GM23338 (cell line): Measurements from ENCODE around the gene COX17. TPM values are rescaled to one million over a fixed set of nuclear protein-coding genes. Genes with fewer than 3 reads are reported as not detected.

Experiments
- ATAC-seq: fragments of 200-7000 bp; cut with Tn5 transposase; 3 replicates; pipeline ENCODE4 v1.9.1; 2020
- DNase-seq: peaks from one replicate; pipeline ENCODE4 v3.0.0-alpha.2; 2015; ENCODE audit warnings: low spot score
- H2AFZ ChIP-seq: fragments of 200-600 bp; sonication (generic); 2 replicates; pipeline ENCODE4 v1.8.0; 2016; ENCODE audit warnings: antibody characterized with exemption, mild to moderate bottlenecking, moderate library complexity
- H3F3A ChIP-seq: fragments of 200-600 bp; sonication (generic); replicated peaks from 2 replicates; pipeline ENCODE4 v1.8.0; 2017; ENCODE audit warnings: antibody characterized with exemption, mixed run types, low read depth
- H3K27ac ChIP-seq: fragments of 200-600 bp; sonication (generic); 2 replicates; pipeline ENCODE4 v1.6.1; 2016; ENCODE audit warnings: low read depth
- H3K27me3 ChIP-seq: fragments of 200-600 bp; sonication (generic); 2 replicates; pipeline ENCODE4 v1.8.0; 2016; ENCODE audit warnings: mild to moderate bottlenecking, mixed run types, moderate library complexity; ENCODE audit not compliant: insufficient read depth
- H3K36me3 ChIP-seq: fragments of 200-600 bp; sonication (generic); 2 replicates; pipeline ENCODE4 v1.8.0; 2016; ENCODE audit warnings: mild to moderate bottlenecking; ENCODE audit not compliant: insufficient read depth
- H3K4me1 ChIP-seq: fragments of 200-600 bp; sonication (generic); 2 replicates; pipeline ENCODE4 v1.8.0; 2016; ENCODE audit warnings: mild to moderate bottlenecking, moderate library complexity; ENCODE audit not compliant: insufficient read depth
- H3K4me2 ChIP-seq: fragments of 200-600 bp; sonication (generic); 2 replicates; pipeline ENCODE4 v1.7.1; 2017; ENCODE audit warnings: mixed run types
- H3K4me3 ChIP-seq: fragments of 200-600 bp; sonication (generic); 2 replicates; pipeline ENCODE4 v1.6.1; 2016; ENCODE audit warnings: mixed run types
- H3K79me2 ChIP-seq: fragments of 200-600 bp; sonication (generic); replicated peaks from 2 replicates; pipeline ENCODE4 v1.8.0; 2017; ENCODE audit warnings: mild to moderate bottlenecking; ENCODE audit not compliant: insufficient read depth
- H3K9me2 ChIP-seq: fragments of 200-600 bp; sonication (generic); 2 replicates; pipeline ENCODE4 v1.8.0; 2017; ENCODE audit not compliant: insufficient read depth
- H4K20me1 ChIP-seq: fragments of 200-600 bp; sonication (generic); replicated peaks from 2 replicates; pipeline ENCODE4 v1.8.0; 2017; ENCODE audit warnings: mild to moderate bottlenecking; ENCODE audit not compliant: insufficient read depth
- H3K27ac Mint-ChIP-seq: 2 replicates; pipeline ENCODE4 v1.8.0; 2020; ENCODE audit warnings: inconsistent platforms, mild to moderate bottlenecking, moderate library complexity, mixed read lengths
- H3K27me3 Mint-ChIP-seq: 3 replicates; pipeline ENCODE4 v1.8.0; 2022; ENCODE audit warnings: low read depth, mild to moderate bottlenecking, moderate library complexity, mixed read lengths, inconsistent platforms; ENCODE audit not compliant: insufficient read depth, poor library complexity
- H3K36me3 Mint-ChIP-seq: 3 replicates; pipeline ENCODE4 v1.8.0; 2021; ENCODE audit warnings: low read depth, mild to moderate bottlenecking, inconsistent platforms, moderate library complexity, mixed read lengths
- H3K4me1 Mint-ChIP-seq: 3 replicates; pipeline ENCODE4 v1.8.0; 2020; ENCODE audit warnings: mild to moderate bottlenecking, inconsistent platforms, mixed read lengths
- H3K4me3 Mint-ChIP-seq: 3 replicates; pipeline ENCODE4 v1.8.0; 2021; ENCODE audit warnings: moderate library complexity, mild to moderate bottlenecking, inconsistent platforms, mixed read lengths
- H3K9me3 Mint-ChIP-seq: 3 replicates; pipeline ENCODE4 v1.8.0; 2020; ENCODE audit warnings: moderate library complexity, mild to moderate bottlenecking, inconsistent platforms, mixed read lengths
- CREB1 ChIP-seq: fragments of 250-450 bp; sonication (Bioruptor Pico); IDR thresholded peaks from 2 replicates; pipeline ENCODE4 v1.5.0; 2020; ENCODE audit warnings: low read depth, mild to moderate bottlenecking, moderate library complexity
- ETS1 ChIP-seq: IDR thresholded peaks from 2 replicates; pipeline ENCODE4 v1.6.1; 2016; ENCODE audit warnings: antibody characterized with exemption
- EZH2 ChIP-seq: fragments of 200-600 bp; sonication (generic); IDR thresholded peaks from one replicate; pipeline ENCODE4 v1.8.0; 2017; ENCODE audit warnings: antibody characterized with exemption, mild to moderate bottlenecking, low read depth; ENCODE audit not compliant: unreplicated experiment
- EZH2phosphoT487 ChIP-seq: fragments of 200-600 bp; sonication (generic); IDR thresholded peaks from one replicate; pipeline ENCODE4 v1.8.1; 2018; ENCODE audit warnings: antibody characterized with exemption; ENCODE audit not compliant: unreplicated experiment
- JUNB ChIP-seq: IDR thresholded peaks from one replicate; pipeline ENCODE4 v1.6.1; 2016; ENCODE audit warnings: antibody characterized with exemption; ENCODE audit not compliant: unreplicated experiment
- NANOG ChIP-seq: IDR thresholded peaks from 2 replicates; pipeline ENCODE4 v1.6.1; 2016; ENCODE audit warnings: antibody characterized with exemption, borderline replicate concordance
- POLR2AphosphoS5 ChIP-seq: IDR thresholded peaks from 2 replicates; pipeline ENCODE4 v1.6.1; 2016; ENCODE audit warnings: antibody characterized with exemption, low read depth
- REST ChIP-seq: IDR thresholded peaks from one replicate; pipeline ENCODE4 v1.6.1; 2018; ENCODE audit warnings: antibody characterized with exemption; ENCODE audit not compliant: unreplicated experiment
- STAT1 ChIP-seq: IDR thresholded peaks from one replicate; pipeline ENCODE4 v1.6.1; 2016; ENCODE audit warnings: antibody characterized with exemption; ENCODE audit not compliant: unreplicated experiment
- ZNF114 ChIP-seq: fragments of 250-450 bp; sonication (Bioruptor Pico); IDR thresholded peaks from 2 replicates; pipeline ENCODE4 v1.5.0; 2020; ENCODE audit warnings: mild to moderate bottlenecking, moderate library complexity
- ZNF331 ChIP-seq: fragments of 250-450 bp; sonication (Bioruptor Pico); IDR thresholded peaks from 2 replicates; pipeline ENCODE4 v1.5.0; 2020; ENCODE audit warnings: low read depth, mild to moderate bottlenecking, moderate library complexity
- polyA plus RNA-seq: library from polyadenylated mRNA; unstranded; fragments of >200 nt; fragmentation: Nextera tagmentation; extraction: Ambion mirVana; gene quantifications from 2 replicates; pipeline ENCODE4 v1.2.1, GENCODE V29; 2016
- total RNA-seq: library from RNA; depleted of rRNA; stranded (reverse); fragments of >200 nt; shearing (Covaris generic); gene quantifications from 2 replicates; pipeline ENCODE4 v1.2.3, GENCODE V29; 2014
- TF ChIP-seq, protein P1 (sequence below), 2 experiments: fragments of 200-600 bp in 1 of 2; sonication (generic) in 1 of 2; conservative IDR thresholded peaks; 2 replicates each; pipeline versions ENCODE4 v1.5.1 to v1.6.1; 2016 to 2017; ENCODE audit warnings: antibody characterized with exemption in 2 of 2, low read depth in 2 of 2, mild to moderate bottlenecking in 2 of 2, moderate library complexity in 1 of 2
- TF ChIP-seq, protein P2 (sequence below): fragments of 250-450 bp; sonication (Bioruptor Pico); IDR thresholded peaks from 2 replicates; pipeline ENCODE4 v1.5.0; 2020; ENCODE audit warnings: mild to moderate bottlenecking, moderate library complexity

COX17 gene
- total and polyA plus RNA-seq, 2 experiments from 2014 or later, result 24.0 to 324 TPM

GRCh38 chr3:119632216-119632615, 45.0 kb downstream of the COX17 start:
- Histone ChIP-seq H3K27me3 (no peaks in the 10 kb centered on the region), H3K27ac (no peak overlapping the region), H3K9me2 (no peaks in the 10 kb centered on the region), H3K36me3 (no peaks in the 10 kb centered on the region), H3K4me1 (no peaks in the 10 kb centered on the region), H4K20me1 (no peaks in the 10 kb centered on the region), H3F3A (no peaks in the 10 kb centered on the region), H3K4me2 (no peak overlapping the region), H3K4me3 (no peak overlapping the region), H3K79me2 (no peaks in the 10 kb centered on the region), H2AFZ (no peak overlapping the region; the same call in 1 of the 2 replicates)
- Mint-ChIP-seq H3K36me3 (no peaks in the 10 kb centered on the region), H3K4me3 (no peak overlapping the region), H3K4me1 (peaks cover 9% of the 10 kb centered on the region; the same call in 2 of the 3 replicates), H3K27ac (no peak overlapping the region), H3K9me3 (no peaks in the 10 kb centered on the region), H3K27me3 (no peaks in the 10 kb centered on the region)
- ATAC-seq (no peak), DNase-seq (no peak)
- TF ChIP-seq CREB1, result no peak
- no peak for TF ChIP-seq JUNB
- TF ChIP-seq, protein P1, sequence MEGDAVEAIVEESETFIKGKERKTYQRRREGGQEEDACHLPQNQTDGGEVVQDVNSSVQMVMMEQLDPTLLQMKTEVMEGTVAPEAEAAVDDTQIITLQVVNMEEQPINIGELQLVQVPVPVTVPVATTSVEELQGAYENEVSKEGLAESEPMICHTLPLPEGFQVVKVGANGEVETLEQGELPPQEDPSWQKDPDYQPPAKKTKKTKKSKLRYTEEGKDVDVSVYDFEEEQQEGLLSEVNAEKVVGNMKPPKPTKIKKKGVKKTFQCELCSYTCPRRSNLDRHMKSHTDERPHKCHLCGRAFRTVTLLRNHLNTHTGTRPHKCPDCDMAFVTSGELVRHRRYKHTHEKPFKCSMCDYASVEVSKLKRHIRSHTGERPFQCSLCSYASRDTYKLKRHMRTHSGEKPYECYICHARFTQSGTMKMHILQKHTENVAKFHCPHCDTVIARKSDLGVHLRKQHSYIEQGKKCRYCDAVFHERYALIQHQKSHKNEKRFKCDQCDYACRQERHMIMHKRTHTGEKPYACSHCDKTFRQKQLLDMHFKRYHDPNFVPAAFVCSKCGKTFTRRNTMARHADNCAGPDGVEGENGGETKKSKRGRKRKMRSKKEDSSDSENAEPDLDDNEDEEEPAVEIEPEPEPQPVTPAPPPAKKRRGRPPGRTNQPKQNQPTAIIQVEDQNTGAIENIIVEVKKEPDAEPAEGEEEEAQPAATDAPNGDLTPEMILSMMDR (conservative IDR thresholded peaks at IDR 0.05; ENCODE audit: low read depth in 2 of 2), result no peak
- no peak for TF ChIP-seq ZNF114 (CRISPR knock-in tag)
- TF ChIP-seq STAT1, result no peak
- TF ChIP-seq, protein P2, sequence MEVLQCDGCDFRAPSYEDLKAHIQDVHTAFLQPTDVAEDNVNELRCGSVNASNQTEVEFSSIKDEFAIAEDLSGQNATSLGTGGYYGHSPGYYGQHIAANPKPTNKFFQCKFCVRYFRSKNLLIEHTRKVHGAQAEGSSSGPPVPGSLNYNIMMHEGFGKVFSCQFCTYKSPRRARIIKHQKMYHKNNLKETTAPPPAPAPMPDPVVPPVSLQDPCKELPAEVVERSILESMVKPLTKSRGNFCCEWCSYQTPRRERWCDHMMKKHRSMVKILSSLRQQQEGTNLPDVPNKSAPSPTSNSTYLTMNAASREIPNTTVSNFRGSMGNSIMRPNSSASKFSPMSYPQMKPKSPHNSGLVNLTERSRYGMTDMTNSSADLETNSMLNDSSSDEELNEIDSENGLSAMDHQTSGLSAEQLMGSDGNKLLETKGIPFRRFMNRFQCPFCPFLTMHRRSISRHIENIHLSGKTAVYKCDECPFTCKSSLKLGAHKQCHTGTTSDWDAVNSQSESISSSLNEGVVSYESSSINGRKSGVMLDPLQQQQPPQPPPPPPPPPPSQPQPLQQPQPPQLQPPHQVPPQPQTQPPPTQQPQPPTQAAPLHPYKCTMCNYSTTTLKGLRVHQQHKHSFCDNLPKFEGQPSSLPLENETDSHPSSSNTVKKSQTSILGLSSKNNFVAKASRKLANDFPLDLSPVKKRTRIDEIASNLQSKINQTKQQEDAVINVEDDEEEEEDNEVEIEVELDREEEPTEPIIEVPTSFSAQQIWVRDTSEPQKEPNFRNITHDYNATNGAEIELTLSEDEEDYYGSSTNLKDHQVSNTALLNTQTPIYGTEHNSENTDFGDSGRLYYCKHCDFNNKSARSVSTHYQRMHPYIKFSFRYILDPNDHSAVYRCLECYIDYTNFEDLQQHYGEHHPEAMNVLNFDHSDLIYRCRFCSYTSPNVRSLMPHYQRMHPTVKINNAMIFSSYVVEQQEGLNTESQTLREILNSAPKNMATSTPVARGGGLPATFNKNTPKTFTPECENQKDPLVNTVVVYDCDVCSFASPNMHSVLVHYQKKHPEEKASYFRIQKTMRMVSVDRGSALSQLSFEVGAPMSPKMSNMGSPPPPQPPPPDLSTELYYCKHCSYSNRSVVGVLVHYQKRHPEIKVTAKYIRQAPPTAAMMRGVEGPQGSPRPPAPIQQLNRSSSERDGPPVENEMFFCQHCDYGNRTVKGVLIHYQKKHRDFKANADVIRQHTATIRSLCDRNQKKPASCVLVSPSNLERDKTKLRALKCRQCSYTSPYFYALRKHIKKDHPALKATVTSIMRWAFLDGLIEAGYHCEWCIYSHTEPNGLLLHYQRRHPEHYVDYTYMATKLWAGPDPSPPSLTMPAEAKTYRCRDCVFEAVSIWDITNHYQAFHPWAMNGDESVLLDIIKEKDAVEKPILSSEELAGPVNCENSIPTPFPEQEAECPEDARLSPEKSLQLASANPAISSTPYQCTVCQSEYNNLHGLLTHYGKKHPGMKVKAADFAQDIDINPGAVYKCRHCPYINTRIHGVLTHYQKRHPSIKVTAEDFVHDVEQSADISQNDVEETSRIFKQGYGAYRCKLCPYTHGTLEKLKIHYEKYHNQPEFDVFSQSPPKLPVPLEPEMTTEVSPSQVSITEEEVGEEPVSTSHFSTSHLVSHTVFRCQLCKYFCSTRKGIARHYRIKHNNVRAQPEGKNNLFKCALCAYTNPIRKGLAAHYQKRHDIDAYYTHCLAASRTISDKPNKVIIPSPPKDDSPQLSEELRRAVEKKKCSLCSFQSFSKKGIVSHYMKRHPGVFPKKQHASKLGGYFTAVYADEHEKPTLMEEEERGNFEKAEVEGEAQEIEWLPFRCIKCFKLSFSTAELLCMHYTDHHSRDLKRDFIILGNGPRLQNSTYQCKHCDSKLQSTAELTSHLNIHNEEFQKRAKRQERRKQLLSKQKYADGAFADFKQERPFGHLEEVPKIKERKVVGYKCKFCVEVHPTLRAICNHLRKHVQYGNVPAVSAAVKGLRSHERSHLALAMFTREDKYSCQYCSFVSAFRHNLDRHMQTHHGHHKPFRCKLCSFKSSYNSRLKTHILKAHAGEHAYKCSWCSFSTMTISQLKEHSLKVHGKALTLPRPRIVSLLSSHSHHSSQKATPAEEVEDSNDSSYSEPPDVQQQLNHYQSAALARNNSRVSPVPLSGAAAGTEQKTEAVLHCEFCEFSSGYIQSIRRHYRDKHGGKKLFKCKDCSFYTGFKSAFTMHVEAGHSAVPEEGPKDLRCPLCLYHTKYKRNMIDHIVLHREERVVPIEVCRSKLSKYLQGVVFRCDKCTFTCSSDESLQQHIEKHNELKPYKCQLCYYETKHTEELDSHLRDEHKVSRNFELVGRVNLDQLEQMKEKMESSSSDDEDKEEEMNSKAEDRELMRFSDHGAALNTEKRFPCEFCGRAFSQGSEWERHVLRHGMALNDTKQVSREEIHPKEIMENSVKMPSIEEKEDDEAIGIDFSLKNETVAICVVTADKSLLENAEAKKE (CRISPR knock-in tag), result no peak
- TF ChIP-seq EZH2, result no peak
- no peak for TF ChIP-seq REST
- no peak for TF ChIP-seq EZH2phosphoT487
- no peak for TF ChIP-seq NANOG
- no peak for TF ChIP-seq ETS1
- no peak for TF ChIP-seq POLR2AphosphoS5
- TF ChIP-seq ZNF331 (CRISPR knock-in tag), result no peak
